Spleen (tissue), 7 donors: ENCODE measurements around the gene ASGR2.
"Not testable (repeated sequence)": the region's sequence is repeated elsewhere in the genome, so short reads cannot be mapped to it uniquely, and the experiment has no call there.

ENCODE experiments used
- POLR2A ChIP-seq, 3 donors: fragments of 450-650 bp; IDR thresholded peaks; one replicate each; pipeline ENCODE4 v1.5.1; 2017; ENCODE audit warnings: antibody characterized with exemption in 3 of 3, mild to moderate bottlenecking in 1 of 3
- POLR2AphosphoS5 ChIP-seq, 3 donors: sonication (generic); formaldehyde crosslinking; IDR thresholded peaks; one replicate each; pipeline ENCODE4 v1.5.1; 2017; ENCODE audit warnings: antibody characterized with exemption in 3 of 3
- TF ChIP-seq, protein P1 (sequence below), 11 experiments: fragments of 200-600 bp in 7 of 11; fragments of 450-650 bp in 4 of 11; sonication (generic) in 4 of 11; IDR thresholded peaks in 8 of 11; conservative IDR thresholded peaks in 3 of 11; 1 replicate in 7 of 11; 2 replicates in 4 of 11; pipeline versions ENCODE4 v1.4.0 to v1.8.0; 2016 to 2021; ENCODE audit warnings: antibody characterized with exemption in 11 of 11, inconsistent platforms in 4 of 11, mild to moderate bottlenecking in 1 of 11
- donor health status: DM: no; HTN: no; CAD: no; lungs with moderate emphysema.
- donor health status: DM: no; HTN: no; CAD: no.
- donor health status: DM: no; HTN: no; CAD: no.

GRCh38 chr17:7127501-7127900 lies 12.9 kb upstream of the ASGR2 start:
- not testable (repeated sequence) for TF ChIP-seq POLR2A, POLR2AphosphoS5 (IDR thresholded peaks at IDR 0.05)
- TF ChIP-seq, protein P1, sequence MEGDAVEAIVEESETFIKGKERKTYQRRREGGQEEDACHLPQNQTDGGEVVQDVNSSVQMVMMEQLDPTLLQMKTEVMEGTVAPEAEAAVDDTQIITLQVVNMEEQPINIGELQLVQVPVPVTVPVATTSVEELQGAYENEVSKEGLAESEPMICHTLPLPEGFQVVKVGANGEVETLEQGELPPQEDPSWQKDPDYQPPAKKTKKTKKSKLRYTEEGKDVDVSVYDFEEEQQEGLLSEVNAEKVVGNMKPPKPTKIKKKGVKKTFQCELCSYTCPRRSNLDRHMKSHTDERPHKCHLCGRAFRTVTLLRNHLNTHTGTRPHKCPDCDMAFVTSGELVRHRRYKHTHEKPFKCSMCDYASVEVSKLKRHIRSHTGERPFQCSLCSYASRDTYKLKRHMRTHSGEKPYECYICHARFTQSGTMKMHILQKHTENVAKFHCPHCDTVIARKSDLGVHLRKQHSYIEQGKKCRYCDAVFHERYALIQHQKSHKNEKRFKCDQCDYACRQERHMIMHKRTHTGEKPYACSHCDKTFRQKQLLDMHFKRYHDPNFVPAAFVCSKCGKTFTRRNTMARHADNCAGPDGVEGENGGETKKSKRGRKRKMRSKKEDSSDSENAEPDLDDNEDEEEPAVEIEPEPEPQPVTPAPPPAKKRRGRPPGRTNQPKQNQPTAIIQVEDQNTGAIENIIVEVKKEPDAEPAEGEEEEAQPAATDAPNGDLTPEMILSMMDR (IDR thresholded peaks at IDR 0.05 in 8 of 11, conservative IDR thresholded peaks at IDR 0.05 in 3 of 11): not testable (repeated sequence)
